Measurements from ENCODE around the gene GTPBP6.
"Not testable (repeated sequence)": the region's sequence is repeated elsewhere in the genome, so short reads cannot be mapped to it uniquely, and the experiment has no call there.

Gene GTPBP6

DNA sequence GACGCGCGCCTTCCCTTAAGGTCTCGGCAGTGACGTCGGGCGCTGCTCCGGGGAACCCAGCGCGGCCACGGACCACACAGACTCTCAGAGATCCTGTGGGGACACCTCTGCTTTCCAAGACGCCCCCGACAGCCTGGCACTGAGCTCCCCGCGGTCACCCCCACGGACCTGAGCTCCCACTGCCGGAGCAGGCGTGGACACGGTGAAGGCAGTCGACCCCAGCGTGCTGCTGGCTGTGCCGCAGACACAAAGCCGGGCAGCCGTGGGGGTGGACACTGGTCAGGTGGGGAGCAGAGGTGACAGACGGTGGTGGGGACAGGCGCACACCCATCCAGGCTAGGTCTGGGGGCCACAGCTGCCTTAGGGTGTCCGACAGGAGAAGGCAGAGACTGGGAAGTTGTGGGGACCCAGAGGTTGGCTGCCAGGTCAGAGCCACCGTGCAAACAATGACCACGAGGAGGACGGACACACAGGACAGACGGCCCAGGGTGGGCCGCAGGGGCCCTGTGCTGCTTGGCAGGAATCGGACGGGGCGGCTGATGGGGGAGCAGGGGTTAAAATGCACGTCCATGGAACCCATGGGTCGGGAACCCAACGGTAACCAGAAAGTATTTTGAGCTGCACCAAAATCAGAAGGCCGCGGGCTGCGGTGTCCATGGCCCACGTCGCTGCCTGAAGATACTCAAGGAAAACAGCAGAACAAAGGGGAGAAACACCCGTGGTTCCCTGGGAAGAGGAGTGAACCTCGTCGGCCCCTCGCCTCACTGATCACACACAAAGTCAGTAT is 16.6 kb upstream of the GTPBP6 start:
- no peak for DNase-seq

DNA sequence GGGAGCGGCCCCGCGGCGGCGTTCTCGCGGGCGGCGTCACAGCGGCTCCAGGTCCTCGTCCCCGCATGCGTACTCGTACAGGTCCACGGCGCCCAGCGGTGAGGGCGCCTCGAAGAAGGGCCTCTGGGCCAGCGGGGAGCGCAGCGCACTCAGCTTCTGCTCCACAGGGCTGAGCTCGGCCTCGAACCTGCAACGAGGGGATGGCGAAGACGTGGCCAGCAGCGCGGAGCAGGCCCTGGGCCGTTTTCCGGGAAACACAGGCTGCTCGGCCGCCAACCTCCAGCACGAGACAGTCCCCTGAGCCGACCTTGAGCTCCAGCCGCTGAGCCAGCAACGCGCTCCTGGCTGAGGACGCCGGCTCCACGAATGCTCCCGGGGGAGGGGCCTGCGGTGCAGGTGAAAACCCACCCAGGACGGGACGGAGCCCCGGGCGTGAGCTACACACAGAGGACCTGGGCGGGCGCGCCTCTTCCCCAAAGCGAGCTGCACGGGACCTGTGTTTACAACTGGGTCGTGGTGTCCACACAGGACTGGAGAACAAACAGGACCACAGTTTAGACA is 15.8 kb upstream of the GTPBP6 start:
- DNase-seq: no peak

DNA sequence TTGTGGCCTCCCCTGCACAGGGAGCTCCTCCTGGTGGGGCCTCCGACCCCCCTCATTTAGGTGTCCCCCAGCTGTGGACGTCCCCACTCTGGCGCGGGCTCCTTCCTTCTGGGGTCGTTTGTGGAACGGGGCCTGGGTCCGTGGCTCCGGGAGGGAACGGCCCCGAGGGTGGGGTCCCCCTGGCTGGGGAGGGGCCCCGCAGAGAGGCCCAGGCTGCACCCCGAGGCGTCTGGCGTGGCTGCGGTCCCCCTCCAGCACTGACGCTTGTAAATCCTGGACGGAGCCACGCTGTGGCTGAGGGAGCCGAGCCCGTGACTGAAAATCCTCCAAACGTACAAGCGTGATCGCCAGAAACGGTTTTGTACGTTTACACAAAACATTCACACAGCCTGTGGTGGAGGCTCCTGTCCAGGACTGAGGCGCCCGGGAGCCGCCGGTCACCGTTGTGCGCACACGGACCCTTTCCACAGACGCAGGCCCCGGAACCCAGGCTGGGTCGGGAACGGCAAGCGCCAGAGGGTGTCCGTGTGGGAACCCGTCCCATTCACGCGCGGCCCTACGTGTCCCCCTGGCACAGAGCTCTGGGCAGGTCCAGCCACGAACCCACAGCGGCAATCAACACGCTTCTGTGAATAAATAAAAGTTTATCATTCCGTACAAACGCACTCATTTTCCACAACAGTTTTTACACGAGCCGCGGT is 15.2 kb upstream of the GTPBP6 start:
- DNase-seq: no peak

DNA sequence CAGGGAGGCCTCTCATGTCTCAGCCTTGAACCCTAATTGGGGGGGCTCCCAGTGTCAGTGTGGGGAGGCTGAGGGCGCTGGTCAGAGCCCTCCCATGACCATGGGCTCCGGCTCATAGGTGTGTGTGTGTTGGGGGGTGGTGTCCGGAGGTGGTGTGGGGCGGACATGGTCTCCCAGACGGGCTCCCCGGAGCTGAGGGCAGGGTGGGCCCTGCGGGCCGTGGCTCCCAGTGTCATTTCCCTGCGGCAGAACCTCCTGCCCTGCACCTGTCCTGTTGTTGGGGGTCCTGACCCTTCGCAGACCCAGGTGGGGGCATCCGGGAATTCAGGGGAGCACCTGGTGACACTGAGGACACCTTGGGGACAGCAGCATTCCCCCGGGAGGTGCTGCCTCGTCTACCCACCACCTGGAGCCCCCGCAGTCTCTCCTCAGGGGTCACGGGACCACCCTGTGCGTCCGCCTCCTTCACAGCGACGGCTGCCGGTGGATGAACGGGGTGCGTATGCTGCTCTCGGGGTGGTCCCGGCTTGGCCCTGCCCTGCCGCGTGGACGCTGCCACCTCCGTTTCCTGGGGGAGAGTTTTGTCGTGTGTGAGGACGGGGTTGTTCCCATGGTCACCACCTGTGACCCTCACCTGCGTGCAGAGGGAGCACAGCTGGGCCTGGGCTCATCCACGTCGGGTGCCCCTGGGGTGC is 14.5 kb upstream of the GTPBP6 start:
- DNase-seq: no peak

DNA sequence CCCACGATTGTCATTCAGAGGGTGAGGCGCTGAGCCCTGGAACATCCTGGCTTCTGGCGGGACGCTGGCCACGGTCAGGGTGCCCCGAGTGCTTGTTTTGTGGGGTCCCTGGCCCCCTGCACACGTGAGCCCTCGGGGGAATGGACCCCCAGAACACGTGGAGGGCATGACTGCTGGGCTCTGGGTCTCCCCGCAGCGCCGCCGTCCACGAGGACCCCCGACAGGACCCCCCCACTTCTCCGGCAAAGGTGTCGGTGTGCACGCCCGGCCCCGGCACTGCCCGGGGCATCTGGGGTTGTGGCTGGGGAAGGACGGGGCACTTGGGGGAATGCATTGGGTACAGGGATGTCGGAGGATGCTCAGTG is 13.9 kb upstream of the GTPBP6 start:
- DNase-seq: no peak

DNA sequence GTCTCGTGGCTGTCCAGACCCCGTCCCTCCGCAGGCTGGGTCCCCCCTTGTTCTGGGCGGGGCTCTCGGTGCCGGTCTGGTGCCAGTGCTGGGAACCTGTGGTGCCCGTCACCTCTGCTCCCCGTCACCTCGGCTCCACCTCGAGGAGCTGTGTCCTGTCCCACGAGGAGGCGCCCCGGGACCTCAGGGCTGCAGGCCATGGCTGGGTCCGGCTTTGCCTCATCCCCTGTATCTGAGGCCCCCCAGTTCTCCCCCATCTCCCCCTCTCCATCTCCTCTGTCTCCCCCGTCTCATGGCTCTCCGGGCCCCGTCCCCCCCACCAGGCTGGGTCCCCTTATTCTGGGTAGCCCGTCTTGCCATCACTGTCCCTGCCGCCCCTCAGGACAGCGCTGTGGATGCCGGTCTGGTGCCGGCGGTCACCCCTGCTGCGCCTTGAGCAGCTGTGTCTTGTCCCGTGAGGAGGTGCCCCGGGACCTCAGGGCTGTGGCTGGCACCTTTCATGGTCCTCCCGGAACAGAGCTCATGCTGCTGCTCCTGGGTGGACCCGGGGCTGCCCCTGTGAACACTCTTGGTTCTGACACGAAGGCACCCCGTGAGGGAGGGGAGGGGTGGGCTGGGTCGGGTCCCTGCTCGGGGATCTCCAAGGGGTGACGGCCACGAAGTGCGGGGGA is 13.4 kb upstream of the GTPBP6 start:
- DNase-seq: no peak

DNA sequence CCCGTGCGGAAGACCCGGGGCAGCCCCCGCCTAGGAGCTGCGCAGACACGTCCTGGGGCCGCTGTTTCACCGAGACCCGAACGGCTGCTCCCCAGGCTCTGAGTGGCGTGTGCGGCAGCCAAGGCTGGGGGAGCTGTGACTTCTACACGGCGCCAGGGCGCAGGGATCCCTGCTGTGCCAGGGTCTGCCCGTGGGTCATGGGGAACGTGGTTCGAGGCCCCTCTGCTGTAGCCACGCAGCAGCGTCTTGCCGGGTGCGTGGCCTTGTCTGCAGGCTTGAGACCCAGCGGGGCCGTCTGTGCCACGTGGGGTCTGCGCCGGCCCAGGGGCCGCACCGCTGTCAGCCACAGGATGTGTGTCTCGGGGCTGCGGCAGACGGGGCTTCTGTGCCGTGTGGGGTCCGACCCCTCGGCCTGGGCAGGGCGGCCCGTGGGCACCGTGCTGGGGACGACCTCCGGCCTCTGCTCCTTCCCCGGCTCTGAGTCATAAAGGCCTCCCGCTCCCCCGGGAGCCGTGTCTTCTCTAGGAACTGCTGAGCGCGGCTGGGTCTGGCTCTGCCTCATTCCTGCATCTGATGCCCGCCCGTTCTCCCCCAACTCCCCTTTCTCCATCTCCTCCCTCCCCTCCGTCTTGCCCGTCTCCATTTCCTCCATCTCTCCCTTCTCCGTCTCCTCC is 12.7 kb upstream of the GTPBP6 start:
- DNase-seq: no peak

DNA sequence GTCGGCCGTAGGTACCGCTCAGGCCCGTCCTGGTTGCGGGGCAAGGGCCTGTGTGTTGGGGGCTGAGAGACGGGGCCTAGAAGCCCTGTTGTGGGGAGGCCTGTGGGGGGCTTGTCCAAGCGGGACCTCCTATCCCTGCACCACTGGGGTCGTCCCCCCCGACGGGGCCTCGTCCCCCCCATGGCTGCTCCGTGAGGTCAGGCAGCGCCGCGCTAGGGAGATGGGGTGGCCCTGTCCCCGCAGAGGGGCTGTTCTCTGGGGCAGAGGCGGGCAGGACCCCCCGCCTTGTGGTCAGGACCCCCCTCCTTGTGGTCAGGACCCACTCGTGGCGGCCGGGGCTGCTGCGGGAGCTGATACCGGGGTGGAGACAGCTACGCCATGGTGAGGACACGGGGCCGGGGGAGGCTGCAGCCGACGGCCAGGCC is 12.1 kb upstream of the GTPBP6 start:
- no peak for DNase-seq

DNA sequence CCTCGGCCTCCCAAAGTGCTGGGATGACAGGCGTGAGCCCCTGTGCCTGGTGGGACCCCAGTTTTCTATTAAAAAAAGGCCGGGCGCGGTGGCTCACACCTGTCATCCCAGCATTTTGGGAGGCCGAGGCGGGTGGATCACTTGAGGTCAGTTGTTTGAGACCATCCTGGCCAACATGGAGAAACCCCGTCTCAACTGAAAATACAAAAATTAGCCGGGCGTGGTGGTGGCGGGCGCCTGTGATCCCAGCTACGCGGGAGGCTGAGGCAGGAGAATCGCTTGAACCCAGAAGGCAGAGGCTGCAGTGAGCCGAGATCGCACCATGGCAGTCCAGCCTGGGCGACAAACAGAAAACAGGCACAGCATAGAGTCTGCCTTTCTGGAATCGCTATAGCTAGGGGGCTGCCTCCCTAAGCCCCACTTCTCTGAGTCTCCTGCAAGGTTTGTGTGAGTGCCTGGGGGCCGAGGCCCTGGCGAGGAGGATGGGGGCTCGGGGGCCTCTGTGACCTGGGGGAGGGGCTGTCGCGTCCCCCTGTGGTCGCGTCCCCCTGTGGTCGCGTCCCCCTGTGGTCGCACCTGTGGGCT is 11.6 kb upstream of the GTPBP6 start:
- not testable (repeated sequence) for DNase-seq

DNA sequence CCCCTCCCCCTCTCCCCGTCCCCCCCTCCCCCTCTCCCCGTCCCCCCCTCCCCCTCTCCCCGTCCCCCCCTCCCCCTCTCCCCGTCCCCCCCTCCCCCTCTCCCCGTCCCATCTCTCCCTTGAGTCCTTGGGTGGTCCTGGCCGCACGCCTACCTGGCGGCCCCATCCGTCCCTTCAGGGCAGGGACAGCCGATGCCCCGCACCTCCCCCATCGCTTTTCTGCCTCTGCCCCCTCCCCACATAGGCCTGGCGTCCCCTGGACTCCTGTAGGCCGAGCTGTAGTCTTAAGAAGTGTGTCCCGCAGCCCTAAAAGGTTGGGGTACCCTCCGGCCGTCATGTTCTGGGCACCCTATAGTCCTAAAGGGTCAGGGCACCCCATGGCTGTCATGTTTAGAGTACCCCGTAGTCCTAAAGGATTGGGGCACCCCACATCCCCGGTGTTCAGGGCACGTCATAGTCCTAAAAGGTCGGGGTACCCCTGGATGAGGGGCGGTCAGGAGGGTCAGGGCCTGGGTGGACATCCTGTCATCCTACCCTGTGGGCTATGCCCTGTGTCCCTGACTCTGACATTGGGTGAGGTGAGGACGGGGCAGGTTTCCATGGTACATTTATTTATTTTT is 10.8 kb upstream of the GTPBP6 start:
- no peak for DNase-seq

DNA sequence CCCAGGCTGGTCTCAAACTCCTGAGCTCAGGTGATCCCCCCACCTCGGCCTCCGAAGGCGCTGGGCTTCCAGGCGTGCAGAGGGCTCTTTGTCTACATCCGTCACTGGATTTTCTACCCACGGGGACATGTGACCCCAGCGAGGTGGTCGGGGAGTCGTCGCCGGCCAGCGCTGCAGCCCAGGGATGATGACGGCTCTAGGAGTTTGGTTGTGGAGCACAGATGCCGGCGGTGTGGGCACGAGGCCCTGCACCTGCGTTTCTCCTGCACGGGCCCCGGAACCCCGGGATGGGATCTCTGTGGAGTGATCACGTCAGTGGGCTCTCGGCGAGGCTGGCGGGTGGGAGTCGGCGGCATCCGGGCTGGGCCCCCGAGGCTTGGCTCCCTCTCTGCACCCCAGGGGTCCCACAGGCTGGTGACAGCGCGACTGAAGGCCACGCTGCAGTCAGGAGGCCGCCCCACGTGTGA is 9.1 kb upstream of the GTPBP6 start:
- DNase-seq: no peak

DNA sequence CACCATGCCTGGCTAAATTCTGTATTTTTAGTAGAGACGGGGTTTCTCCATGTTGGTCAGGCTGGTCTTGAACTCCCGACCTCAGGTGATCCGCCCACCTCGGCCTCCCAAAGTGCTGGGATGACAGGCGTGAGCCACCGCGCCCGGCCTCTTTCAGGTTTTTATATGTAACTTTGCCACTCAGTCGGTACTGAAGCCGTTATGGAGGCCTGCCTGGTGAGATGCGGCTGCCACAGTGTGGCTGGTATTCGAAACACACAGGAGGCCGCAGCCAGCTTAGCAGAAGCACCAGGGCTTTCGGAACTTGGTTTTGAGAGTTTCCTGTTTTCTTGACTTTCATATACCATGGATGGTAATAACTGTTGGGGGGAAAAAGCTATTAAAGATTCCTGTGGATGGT is 6.1 kb upstream of the GTPBP6 start:
- not testable (repeated sequence) for DNase-seq

DNA sequence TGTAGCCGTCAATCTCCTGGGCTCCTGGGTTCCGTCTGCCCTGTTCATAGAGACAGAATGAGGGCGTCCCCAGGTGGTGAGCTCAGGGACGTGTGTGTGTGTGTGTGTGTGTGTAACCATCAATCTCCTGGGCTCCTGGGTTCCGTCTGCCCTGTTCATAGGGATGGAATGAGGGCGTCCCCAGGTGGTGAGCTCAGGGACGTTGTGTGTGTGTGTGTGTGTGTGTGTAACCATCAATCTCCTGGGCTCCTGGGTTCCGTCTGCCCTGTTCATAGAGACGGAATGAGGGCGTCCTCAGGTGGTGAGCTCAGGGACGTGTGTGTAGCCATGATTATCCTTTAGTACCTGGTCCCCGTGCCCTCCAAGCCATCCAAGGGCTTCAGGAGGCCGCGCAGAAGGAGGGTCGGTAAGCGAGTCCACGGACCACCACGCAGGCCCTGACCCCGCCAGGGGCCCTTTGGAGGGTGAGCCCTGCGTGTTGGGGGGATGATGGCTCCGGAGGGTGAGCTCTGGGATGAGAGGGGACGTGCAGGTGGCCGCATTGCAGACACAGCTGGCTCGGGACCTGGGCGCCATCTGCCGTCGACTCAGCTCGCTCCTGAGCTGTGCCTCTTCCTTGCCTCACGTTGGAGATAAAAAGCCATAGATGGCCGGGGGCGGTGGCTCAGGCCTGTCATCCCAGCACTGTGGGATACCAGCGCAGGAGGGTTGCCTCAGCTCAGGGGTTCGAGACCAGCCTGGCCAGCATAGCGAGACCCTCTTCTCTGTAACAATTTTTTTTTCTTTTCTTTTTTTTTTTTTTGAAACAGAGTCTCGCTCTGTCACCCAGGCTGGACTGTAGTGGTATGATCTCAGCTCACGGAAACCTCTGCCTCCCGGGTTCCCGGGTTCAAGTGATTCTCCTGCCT is 5.4 kb upstream of the GTPBP6 start:
- no peak for DNase-seq

DNA sequence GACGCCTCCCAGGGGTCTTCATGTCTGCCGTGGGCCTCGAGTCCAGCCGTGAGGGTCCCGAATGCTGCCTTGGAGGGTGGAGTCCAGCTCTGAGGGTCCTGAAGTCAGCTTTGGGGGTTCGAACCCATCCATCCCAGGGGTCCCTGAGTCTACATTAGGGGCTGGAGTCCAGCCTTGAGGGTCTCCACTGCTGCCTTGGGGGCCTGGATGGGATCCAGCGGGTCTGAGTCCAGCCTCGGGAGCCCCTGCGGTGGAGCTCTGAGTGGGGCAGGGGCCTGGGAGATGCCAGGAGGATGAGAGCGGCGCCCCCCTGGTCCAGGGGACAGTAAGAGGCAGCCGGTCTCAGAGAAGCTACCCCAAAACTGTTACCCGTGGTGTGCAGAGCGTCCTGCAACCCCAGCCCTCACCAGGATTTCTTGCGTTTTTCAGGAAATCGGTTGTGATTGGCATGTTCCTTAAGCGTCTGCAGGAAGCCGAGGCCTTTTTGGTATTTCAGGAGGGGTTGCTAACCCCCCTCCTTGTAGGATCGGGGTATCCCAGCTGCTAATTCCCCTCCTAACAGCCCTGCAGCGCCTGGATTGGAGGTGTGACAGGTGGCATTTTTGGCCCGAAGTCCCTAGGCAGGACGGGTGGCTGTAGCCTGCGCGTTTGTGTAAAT is 1.7 kb upstream of the GTPBP6 start:
- no peak for DNase-seq

DNA sequence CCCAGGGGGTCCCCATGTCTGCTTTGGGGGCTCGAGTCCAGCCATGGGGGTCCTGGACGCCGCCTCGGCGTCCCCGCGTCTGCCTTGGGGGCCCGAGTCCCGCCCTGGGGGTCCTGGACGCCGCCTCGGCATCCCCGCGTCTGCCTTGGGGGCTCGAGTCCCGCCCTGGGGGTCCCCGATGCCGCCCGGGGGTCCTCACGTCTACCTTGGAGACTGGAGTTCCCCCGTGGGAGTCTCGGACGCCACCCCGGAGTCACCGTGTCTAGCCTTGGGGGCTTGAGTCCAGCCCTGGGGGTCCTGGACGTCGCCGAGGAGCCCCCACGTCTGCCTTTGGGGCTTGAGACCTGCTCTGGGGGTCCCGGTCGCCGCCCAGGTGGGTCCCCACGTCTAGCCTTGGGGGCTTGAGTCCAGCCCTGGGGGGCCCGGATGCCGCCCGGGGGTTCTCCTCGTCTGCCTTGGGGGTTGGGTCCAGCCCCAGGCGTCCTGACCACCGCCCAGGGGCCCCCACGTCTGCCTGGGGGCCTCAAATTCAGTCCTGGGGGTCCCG is 1.1 kb upstream of the GTPBP6 start:
- DNase-seq: no peak

DNA sequence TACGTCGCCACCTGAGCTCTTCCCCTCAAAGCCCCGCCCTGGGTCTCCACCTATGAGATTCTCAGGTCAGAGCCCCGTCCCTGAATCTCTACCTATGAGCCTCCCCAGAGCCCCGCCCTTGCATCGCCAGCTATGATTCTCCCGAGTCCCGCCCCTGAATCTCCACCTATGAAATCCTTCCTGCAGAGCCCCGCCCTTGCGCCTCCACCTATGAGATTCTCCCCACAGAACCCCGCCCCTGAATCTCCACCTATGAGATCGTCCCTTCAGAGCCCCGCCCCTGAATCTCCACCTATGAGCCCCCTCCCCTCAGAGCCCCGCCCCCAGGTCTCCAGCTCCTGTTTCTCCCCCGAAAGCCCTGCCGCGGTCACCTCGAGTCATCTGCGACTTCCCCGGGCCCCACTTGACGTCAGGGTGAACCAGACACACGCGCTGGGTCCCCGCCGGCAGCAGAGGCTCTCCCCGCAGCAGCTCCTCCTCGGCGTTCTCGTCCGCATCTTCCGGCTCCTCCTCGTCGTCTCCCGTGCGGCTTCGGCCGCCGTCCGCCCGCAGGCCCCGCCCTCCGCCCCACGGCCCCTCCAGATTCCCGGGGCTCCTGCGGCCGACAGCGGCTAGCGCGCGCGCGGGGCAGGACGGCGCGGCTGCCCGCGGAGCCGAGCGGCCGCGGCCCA is 393 bp downstream of the GTPBP6 start:
- no peak for DNase-seq

DNA sequence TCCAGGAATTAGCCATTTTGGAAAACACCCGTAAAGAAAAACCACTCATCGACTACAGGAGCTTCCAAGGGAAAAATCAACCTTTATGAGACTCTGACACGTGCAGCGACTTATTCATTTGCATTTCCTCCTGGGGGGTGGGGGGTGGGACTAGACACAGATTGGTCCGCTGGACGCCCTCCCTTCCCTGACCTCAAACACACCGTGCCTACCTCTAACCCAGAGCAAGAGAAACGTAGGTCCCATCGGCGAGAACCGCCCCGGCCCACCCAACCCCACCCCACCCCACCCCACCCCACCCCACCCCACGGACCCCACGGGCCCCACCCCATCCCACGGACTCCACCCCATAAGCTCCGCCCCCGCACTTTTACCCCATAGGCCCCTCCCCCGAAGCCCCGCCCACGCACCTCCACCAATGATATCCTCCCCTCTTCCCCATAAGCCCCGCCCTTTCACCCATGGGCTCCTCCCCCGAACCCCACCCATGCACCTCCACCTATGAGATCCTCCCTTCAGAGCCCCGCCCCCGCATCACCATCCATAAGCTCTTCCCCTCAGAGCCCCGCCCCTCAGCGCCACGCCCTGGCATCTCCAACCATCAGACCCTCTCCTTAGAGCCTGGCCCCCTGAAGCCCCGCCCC is 1.1 kb downstream of the GTPBP6 start:
- DNase-seq: no peak

Data from NCI-H1694 treated with DMSO at 0.1 percent for 48 hours (cell line).